ENCODE results near the gene CDC16.
"Not testable (repeated sequence)": the region's sequence is repeated elsewhere in the genome, so short reads cannot be mapped to it uniquely, and the experiment has no call there.

Gene CDC16, protein sequence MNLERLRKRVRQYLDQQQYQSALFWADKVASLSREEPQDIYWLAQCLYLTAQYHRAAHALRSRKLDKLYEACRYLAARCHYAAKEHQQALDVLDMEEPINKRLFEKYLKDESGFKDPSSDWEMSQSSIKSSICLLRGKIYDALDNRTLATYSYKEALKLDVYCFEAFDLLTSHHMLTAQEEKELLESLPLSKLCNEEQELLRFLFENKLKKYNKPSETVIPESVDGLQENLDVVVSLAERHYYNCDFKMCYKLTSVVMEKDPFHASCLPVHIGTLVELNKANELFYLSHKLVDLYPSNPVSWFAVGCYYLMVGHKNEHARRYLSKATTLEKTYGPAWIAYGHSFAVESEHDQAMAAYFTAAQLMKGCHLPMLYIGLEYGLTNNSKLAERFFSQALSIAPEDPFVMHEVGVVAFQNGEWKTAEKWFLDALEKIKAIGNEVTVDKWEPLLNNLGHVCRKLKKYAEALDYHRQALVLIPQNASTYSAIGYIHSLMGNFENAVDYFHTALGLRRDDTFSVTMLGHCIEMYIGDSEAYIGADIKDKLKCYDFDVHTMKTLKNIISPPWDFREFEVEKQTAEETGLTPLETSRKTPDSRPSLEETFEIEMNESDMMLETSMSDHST

GRCh38 chr13:114234645-114235421, at the start of gene CDC16:
Gene CDC16 (plus strand): TSS chr13:114234897. CDS start chr13:114235085, 188 bp downstream.
- DNase-seq, result peak; percentile 91

- DNase-seq, result no peak
These were observed 49.3 kb upstream of the CDC16 start for GRCh38 chr13:114185182-114185971.

- peak; percentile 5 for DNase-seq
These were observed 39.8 kb upstream of the CDC16 start for GRCh38 chr13:114194853-114195252.

DNA sequence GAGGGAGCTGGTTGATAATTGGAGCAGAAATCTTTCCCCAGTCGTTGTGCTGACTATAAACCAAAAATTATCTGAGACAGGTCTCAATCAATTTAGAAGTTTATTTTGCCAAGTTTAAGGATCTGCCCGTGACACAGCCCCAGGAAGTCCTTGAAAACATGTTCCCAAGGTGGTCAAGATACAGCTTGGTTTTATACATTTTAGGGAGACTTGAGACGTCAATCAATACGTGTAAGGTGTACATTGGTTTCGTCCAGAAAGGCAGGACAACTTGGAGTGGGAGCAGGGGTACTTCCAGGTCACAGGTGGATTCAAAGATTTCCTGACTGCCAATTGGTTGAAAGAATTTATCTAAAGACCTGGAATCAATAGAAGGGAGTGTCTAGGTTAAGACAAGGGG, 38.1 kb upstream of the CDC16 start:
- no peak for DNase-seq

- DNase-seq, result no peak
These were observed 36.1 kb upstream of the CDC16 start for GRCh38 chr13:114198556-114198955.

DNA sequence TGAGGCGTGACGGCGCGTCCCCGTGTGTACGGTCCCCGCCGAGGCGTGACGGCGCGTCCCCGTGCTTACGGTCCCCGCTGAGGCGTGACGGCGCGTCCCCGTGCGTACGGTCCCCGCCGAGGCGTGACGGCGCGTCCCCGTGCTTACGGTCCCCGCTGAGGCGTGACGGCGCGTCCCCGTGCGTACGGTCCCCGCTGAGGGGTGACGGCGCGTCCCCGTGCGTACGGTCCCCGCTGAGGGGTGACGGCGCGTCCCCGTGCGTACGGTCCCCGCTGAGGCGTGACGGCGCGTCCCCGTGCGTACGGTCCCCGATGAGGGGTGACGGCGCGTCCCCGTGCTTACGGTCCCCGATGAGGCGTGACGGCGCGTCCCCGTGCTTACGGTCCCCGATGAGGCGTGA, 35.2 kb upstream of the CDC16 start:
- not testable (repeated sequence) for DNase-seq

GRCh38 chr13:114199954-114200353, 34.7 kb upstream of the CDC16 start:
- no peak for DNase-seq

DNA sequence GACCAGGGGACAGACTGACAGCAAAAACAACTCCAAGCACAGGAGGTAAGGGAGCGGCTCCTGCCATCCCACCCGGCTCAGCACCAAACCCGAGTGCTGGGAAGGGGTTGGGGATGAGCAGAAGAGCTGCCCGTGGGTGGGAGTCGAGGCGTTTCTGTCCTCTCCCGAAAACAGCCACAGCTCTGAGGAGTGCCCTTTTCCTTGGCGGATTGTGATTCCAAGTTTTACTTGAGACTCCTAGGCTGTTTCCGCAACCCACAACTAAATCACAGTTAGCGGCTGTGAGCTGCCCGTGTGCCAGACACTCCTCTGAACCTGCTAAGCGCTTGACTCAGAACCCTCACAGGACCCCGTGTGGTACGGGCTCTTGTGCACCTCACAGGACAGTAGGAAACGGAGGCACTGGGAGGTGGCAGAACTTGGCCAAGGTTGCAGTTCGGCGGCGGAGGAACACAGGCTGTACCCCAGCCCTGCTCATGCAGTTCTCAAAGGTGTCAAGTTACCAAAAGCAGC, 34.2 kb upstream of the CDC16 start:
- no peak for DNase-seq

- DNase-seq, result no peak
These were observed 32.1 kb upstream of the CDC16 start for GRCh38 chr13:114202581-114202980.

DNA sequence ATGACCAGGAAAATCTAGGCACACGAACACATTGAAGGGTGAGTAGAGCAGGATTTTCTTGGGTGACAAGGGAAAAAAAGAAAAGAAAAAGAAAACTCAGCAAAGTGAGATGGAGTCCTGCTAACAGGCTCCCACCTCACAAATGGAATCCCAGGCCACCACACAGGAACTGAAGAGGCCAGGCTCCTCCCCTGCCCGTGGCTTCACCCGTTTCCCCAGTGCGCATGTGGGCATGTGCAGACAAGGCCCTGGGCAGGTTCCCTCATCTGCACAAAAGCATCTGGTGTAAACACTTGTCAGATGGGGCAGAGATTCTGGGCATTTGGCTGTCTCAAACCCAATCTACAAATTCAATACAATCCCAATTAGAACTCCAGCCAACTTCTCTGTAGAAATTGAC, 31.2 kb upstream of the CDC16 start:
- DNase-seq, result peak; percentile 38

- no peak for DNase-seq
These were observed 29.8 kb upstream of the CDC16 start for GRCh38 chr13:114204894-114205293.

DNA sequence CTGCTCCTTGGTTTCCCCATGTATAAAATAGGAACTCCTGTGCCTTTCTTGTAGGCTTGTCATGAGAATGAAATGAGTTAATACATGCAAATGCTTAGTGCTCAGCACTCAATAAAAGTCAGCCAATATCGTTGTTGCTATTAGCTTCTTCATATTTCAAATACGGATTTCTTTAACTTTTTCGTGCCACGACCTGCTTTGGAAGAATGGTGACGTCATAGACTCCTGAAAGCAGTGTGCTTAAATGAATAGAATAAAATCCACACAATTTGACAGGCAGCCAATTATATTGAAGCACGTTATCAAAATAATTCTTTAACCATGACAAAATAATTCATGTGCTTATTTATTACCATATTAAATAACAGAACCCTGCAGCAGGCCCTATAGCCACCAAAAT, 26.6 kb upstream of the CDC16 start:
- DNase-seq, result no peak

GRCh38 chr13:114211446-114212157, 23.1 kb upstream of the CDC16 start:
- DNase-seq, result no peak

DNA sequence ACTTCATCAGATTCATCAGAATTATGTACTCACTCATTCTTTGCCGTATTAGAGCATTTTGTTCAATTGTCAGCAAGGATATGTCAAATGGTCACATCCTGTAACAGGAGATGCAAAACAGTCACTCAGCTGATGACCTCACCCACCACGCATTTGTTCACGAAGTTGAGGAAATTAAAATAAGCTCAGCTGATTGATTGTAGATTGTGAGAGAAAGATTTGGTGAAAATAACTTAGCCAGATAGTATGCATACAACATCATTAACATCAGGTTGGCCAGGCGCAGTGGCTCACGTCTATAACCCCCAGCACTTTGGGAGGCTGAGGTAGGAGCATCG, 22.6 kb upstream of the CDC16 start:
- no peak for DNase-seq

DNA sequence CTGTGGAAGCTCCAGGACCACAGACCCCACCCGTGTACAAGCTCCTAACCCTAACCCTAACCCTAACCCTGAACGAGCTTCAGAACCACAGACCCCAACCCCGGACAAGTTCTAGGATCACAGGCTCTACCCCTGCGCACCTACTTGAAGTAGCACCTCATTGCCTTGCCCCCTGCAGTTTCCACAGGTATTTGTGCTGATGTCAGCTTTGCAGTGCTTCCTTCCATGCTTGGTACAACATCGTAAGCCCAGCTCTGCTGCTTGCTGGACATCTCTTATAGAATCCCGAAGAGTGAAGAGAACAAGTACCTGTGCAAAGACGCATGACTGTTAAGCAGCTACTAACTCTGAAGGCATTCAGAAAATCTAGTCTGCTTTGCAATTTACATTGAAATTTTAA, 20.7 kb upstream of the CDC16 start:
- DNase-seq, result no peak

DNA sequence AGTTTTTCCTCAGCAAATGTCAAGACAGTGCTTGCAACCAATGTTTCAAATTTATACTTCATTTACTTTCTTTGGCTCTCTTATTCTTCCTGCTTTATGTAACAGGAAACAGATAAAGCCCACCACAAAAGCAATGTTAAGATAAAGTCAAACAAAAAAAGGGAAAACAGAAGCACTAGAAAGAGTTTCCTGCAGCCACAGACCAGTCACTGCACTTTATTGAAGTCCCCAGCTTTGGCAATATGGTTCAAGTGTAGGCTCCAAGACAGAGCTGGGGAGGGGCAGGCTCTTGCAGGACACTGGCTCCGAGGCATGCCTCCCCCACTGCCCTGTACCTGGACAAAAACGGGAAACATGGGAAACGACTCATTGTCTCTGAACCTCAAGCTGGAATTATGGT, 15.3 kb upstream of the CDC16 start:
- DNase-seq, result no peak

- no peak for DNase-seq
These were observed 12.2 kb upstream of the CDC16 start for GRCh38 chr13:114222461-114222968.

GRCh38 chr13:114224201-114224600, 10.5 kb upstream of the CDC16 start:
- no peak for DNase-seq

- DNase-seq, result peak; percentile 7
These were observed 9.1 kb upstream of the CDC16 start for GRCh38 chr13:114225610-114226009.

DNA sequence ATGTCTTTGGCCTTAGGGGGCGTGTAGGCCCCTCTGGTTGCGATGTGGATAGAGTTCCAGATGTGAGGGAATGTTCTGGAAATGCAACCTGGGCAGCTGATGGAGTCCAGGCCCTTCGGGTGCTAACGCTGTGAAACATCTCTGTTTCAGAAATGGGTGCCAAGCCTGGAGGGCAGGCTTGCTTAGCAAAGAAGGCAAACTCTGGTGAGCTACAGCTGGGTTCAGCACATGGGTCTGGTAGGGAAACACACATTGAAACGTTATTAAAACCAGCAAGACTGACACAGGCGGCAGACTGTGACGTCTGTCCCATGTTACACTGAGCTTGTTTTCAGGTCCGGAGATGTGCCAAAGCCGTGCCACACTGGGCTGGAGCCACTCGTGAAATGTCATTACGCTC, 8.6 kb upstream of the CDC16 start:
- no peak for DNase-seq

DNA sequence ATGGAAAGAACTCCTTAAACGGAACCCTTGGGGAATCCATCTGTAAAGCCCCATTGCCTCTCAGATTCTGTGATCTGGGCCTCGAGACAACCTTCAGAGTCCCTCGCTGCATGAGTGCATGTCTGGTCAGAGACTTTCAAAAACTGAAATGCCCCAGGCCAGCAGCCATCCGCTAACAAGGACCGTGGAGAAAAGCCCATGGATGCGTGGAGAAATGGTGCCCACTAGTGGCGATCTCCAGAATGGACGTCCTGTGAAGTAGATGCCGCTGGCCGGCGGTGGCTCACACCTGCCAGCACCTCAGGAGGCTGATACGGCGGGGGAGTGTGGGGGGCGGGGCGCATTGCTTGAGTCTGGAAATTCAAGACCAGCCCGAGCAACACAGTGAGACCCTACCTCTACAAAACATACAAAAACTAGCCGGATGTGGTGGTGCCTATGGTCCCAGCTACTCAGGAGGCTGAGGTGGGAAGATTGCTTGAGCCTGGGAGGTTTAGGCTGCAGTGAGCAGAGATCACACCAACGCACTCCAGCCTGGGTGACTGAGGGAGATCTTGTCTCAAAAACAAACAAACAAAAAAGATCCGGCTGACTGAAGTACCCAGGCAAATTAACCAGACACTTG, 7.9 kb upstream of the CDC16 start:
- DNase-seq, result peak; percentile 85
